HEK293 (cell line): ENCODE results near the gene NFIX.

Experiments
- FEZF1 ChIP-seq: fragments of 450-650 bp; formaldehyde crosslinking; IDR thresholded peaks from 2 replicates; pipeline ENCODE4 v1.5.1; 2016; ENCODE audit warnings: missing biosample characterization, missing genetic modification characterization
- ZNF140 ChIP-seq: fragments of 450-650 bp; formaldehyde crosslinking; IDR thresholded peaks from 2 replicates; pipeline ENCODE4 v1.5.1; 2016; ENCODE audit warnings: missing biosample characterization, missing genetic modification characterization
- ZNF366 ChIP-seq: fragments of 450-650 bp; formaldehyde crosslinking; conservative IDR thresholded peaks from 2 replicates; pipeline ENCODE4 v1.5.1; 2016; ENCODE audit warnings: missing biosample characterization, missing genetic modification characterization
- TF ChIP-seq, protein P1 (sequence below): fragments of 450-650 bp; formaldehyde crosslinking; IDR thresholded peaks from 2 replicates; pipeline ENCODE4 v1.5.1; 2016; ENCODE audit warnings: missing biosample characterization, missing genetic modification characterization
- TF ChIP-seq, protein P2 (sequence below): fragments of 450-650 bp; formaldehyde crosslinking; IDR thresholded peaks from 2 replicates; pipeline ENCODE4 v1.5.1; 2016; ENCODE audit warnings: missing biosample characterization, missing genetic modification characterization, borderline replicate concordance

GRCh38 chr19:12995596-12996405, 526 bp downstream of the NFIX start:
- TF ChIP-seq FEZF1 (tag by site-specific recombination): no peak
- no peak for TF ChIP-seq ZNF140 (tag by site-specific recombination)
- TF ChIP-seq, protein P1, sequence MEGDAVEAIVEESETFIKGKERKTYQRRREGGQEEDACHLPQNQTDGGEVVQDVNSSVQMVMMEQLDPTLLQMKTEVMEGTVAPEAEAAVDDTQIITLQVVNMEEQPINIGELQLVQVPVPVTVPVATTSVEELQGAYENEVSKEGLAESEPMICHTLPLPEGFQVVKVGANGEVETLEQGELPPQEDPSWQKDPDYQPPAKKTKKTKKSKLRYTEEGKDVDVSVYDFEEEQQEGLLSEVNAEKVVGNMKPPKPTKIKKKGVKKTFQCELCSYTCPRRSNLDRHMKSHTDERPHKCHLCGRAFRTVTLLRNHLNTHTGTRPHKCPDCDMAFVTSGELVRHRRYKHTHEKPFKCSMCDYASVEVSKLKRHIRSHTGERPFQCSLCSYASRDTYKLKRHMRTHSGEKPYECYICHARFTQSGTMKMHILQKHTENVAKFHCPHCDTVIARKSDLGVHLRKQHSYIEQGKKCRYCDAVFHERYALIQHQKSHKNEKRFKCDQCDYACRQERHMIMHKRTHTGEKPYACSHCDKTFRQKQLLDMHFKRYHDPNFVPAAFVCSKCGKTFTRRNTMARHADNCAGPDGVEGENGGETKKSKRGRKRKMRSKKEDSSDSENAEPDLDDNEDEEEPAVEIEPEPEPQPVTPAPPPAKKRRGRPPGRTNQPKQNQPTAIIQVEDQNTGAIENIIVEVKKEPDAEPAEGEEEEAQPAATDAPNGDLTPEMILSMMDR (tag by site-specific recombination): no peak
- no peak for TF ChIP-seq ZNF366
- TF ChIP-seq, protein P2, sequence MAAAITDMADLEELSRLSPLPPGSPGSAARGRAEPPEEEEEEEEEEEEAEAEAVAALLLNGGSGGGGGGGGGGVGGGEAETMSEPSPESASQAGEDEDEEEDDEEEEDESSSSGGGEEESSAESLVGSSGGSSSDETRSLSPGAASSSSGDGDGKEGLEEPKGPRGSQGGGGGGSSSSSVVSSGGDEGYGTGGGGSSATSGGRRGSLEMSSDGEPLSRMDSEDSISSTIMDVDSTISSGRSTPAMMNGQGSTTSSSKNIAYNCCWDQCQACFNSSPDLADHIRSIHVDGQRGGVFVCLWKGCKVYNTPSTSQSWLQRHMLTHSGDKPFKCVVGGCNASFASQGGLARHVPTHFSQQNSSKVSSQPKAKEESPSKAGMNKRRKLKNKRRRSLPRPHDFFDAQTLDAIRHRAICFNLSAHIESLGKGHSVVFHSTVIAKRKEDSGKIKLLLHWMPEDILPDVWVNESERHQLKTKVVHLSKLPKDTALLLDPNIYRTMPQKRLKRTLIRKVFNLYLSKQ (tag by site-specific recombination): no peak
